D341Med (cell line): Measurements from ENCODE around the gene CCDC152.
A peak's percentile ranks its signal among the peaks of the same experiment; 100 is the strongest.
"Not testable (repeated sequence)": the region's sequence is repeated elsewhere in the genome, so short reads cannot be mapped to it uniquely, and the experiment has no call there.

Experiments used
- DNase-seq: peaks from one replicate; pipeline ENCODE4 v3.0.0; 2012; ENCODE audit warnings: low spot score

CCDC152 gene, protein sequence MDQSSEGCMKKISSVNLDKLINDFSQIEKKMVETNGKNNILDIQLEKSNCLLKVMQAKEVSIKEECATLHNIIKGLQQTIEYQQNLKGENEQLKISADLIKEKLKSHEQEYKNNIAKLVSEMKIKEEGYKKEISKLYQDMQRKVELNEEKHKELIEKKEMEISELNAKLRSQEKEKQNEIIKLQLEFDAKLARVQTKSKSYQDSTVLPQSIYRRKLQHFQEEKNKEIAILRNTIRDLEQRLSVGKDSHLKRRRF

DNA sequence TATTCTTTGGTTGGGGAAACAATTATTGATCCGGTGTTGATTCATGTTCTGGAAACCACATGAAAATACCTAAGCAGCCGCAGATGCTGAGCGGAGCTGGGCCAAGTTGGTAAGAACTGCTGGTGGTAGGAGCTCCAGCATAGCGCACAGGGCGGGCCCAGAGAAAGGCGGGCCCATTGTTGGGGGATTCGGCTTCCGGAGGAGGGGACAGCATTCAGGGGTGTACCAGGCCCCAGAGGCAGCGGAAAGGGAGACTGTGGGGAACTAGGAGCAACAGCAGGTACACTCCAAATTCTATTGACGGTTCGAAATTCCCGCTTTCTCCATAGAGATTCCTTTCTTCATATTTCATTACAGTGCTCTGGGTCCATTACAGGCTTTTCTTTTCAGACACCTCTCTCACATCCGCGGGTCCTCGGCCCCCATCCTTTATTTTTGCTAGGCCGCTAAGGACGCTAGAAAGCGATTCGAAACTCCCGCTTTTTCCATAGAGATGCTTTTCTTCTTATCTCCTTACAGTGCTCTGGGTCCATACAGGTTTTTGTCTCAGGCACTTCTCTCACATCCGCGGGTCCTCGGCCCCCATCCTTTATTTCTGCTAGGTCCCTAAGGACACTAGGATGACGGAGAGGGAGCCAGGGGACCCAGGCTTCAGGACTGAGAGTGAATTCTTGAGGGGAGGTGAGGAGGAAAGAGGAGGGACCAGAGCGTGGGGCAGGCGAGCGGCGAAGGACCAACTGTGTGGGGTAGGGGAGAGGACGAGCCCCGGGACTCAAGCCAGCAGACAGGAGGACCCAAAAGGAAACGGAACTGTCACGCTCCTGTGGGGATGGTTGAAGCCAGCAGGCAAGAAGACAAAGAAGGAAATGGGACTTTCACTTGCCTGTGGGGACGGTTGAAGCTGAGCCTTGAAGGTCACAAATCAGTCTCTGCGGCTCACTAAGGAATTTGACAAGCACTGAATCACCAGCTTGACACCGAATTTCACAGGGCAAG lies at the start of gene CCDC152:
Gene CCDC152 (plus strand): TSS at position 213 of the 996 bp plus-strand sequence. CDS start 2,304 bp downstream, outside the sequence.
- no peak for DNase-seq

DNA sequence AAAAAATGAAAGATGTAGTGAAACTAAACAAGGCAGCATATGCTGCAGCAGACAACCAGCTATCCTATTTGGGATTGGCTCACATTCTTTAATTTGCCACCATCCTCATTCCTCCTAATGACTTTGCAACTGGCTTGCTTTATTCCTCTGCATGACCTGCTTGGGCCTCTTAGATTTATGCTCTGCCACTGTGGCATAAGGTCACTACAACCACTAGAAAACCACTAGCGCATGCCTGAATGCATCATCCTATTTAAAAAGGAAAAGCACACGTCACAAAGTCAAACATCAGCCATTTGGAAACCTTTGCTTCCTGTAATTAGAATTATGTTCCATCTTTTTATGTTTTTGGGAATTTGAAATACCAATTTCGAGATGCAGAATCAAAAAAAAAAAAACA lies 40.8 kb upstream of the CCDC152 start:
- DNase-seq = no peak

DNA sequence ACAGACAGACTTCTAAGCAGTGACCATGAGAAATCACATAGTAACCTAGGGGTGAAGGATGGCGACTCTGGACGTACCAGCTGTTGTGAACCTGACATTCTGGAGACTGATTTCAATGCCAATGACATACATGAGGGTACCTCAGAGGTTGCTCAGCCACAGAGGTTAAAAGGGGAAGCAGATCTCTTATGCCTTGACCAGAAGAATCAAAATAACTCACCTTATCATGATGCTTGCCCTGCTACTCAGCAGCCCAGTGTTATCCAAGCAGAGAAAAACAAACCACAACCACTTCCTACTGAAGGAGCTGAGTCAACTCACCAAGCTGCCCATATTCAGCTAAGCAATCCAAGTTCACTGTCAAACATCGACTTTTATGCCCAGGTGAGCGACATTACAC lies 38.0 kb upstream of the CCDC152 start:
- DNase-seq = no peak

DNA sequence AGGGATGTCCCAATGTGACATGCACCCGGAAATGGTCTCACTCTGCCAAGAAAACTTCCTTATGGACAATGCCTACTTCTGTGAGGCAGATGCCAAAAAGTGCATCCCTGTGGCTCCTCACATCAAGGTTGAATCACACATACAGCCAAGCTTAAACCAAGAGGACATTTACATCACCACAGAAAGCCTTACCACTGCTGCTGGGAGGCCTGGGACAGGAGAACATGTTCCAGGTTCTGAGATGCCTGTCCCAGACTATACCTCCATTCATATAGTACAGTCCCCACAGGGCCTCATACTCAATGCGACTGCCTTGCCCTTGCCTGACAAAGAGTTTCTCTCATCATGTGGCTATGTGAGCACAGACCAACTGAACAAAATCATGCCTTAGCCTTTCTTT lies 37.6 kb upstream of the CCDC152 start:
- no peak for DNase-seq

DNA sequence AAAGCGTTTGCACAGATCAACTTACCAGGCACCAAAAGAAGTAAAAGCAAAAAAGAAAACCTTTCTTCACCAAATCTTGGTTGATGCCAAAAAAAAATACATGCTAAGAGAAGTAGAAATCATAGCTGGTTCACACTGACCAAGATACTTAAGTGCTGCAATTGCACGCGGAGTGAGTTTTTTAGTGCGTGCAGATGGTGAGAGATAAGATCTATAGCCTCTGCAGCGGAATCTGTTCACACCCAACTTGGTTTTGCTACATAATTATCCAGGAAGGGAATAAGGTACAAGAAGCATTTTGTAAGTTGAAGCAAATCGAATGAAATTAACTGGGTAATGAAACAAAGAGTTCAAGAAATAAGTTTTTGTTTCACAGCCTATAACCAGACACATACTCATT lies 36.4 kb upstream of the CCDC152 start:
- DNase-seq = no peak

DNA sequence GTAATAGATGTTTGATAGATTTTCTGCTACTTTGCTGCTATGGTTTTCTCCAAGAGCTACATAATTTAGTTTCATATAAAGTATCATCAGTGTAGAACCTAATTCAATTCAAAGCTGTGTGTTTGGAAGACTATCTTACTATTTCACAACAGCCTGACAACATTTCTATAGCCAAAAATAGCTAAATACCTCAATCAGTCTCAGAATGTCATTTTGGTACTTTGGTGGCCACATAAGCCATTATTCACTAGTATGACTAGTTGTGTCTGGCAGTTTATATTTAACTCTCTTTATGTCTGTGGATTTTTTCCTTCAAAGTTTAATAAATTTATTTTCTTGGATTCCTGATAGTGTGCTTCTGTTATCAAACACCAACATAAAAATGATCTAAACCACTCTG lies 35.1 kb upstream of the CCDC152 start:
- no peak for DNase-seq

DNA sequence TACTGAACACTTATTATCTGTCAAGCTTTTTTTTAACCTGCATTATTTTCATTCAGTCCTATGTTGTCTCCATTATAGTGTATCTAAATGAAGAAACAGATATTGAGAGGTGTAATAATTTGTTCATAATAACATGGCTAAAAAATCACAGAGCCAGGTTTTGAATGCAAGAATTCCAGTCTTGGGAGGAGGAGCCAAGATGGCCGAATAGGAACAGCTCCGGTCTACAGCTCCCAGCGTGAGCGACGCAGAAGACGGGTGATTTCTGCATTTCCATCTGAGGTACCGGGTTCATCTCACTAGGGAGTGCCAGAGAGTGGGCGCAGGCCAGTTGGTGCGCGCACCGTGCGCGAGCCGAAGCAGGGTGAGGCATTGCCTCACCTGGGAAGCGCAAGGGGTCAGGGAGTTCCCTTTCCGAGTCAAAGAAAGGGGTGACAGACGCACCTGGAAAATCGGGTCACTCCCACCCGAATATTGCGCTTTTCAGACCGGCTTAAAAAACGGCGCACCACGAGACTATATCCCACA lies 22.0 kb upstream of the CCDC152 start:
- not testable (repeated sequence) for DNase-seq

DNA sequence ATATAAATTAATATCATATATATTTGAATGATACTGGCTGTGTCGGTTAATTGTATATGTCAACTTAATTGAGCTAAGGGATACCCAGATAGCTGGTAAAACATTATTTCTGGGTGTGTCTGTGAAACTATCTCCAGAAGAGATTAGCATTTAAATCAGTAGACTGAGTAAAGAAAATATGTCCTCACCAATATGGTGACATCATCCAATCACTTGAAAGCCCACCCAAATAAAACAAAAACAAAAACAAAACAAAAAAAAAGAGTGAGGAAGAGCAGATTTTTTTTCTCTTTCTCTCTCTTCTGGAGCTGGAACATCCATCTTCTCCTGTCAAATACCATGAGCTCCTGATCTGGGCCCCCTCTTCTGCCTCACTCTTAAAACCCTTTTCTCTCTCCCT lies 15.7 kb upstream of the CCDC152 start:
- DNase-seq = no peak

DNA sequence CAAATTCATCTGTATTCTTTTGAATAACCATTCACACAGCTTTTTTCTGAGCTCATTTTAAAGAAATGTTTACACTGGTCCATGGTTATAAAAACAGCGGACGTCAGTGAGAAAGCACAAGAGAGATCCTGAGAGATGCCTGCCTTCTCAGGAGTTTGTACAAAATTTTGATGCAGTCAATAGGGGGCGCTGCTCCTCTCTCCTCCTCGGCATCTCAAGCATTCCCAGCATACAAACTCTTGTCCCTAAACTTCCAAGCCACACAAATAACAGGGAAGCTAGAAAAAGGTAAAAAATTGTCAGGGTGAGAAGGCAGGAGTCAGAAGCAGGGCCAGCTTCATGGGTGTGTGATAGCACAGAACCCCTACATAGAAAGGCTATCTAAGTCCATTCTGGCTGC lies 11.2 kb upstream of the CCDC152 start:
- peak; percentile 22 for DNase-seq

DNA sequence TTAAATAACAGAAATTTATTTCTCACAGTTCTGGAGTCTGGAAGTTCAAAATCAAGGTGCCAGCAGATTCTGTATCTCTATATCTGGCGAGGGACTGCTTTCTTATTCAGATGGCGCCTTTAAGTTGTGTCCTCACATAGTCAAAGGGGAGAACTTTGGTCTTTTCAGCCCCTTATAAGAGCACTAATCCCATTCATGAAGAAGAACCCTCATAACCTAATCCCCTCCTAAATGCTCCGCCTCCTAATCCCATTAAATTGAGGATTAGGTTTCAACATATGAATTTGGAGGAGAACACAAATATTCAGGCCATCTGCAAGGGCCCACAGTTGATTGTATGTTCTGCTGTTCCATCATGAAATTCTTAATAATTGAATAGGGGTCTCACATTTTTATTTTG lies 10.8 kb upstream of the CCDC152 start:
- peak; percentile 33 for DNase-seq

DNA sequence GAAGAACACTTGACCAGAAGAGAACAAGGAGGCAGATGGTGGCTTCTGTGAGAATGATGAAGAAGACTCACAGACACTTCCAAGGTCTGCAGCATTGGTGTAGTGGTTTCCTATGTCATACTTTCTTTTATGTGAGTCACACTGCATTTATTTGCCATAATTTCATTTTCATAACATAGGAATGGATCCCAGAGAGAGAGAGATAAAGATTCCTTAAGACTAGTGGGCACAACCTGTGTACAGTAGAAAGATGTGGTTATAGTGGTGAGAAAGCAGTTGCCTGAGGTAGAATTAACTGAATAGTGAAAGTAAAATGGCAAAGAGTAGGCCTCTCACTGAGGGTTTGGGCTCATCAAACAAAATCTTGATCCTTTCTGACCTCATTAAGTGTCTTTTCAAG lies 7.6 kb upstream of the CCDC152 start:
- DNase-seq = no peak

DNA sequence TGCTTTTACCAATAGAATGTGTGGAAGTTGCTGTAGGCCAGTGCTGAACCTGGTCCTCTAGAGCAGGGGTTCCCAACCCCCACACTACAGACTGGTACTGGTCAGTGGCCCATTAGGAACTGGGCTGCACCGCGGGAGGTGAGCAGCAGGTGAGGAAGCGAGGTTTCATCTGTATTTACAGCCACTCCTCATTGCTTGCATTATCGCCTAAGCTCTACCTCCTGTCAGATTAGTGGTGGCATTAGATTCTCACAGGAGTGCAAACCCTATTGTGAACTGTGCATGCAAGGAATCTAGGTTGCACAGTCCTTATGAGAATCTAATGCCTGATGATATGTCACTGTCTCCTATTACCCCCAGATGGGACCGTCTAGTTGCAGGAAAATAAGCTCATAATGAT lies 6.1 kb upstream of the CCDC152 start:
- DNase-seq = no peak

DNA sequence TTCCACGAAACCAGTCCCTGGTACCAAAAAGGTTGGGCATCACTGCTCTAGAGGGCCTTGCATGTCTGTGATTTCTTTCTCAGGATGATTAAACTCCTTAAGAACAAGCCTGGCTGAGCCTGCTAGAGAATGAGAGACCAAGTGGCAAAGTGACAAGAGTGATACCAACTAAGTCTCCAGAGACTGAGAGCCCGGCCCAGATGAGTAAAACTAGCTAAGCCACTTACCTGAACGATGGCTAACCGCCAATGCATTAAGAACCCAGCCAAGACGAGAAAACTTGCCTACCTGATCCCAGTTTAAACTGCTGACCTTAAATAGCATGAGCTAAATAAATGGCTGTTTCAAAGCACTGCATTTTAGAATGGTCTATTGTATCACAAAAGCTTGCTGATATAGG lies 5.6 kb upstream of the CCDC152 start:
- no peak for DNase-seq

DNA sequence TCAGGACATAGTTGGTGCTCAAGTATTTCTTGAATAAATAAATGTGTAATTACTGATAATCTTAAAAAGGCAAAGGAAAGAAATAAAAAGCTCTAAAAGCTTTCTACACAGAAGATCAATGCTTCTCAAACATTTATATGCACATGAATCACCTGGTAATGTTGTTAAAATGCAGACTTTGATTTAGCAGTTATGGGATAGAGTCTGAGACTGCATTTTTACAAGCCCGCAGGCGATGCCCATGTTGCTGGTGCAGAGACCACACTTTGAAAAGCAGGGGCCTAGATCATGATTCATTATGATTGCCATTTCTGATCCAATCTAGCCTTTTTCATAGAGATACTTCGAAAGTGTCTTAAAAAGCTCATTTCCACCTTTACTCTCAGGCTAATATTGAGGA lies 3.5 kb upstream of the CCDC152 start:
- no peak for DNase-seq

DNA sequence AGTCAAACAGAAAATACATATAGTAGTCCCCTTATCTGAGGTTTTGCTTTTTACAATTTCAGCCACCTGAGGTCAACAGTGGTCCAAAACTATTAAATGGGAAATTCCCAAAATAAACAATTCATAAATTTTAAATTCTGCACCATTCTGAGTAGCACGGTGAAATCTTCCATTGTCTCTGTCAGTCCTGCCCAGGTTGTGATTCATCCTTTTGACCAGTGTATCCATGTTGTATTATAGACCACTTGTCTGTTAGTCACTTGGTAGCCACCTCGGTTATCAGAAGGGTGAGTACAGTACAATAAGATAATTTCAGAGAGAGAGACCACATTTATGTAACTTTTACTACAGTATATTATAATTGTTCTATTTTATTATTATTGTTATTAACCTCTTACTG lies 2.8 kb downstream of the CCDC152 start:
- no peak for DNase-seq

DNA sequence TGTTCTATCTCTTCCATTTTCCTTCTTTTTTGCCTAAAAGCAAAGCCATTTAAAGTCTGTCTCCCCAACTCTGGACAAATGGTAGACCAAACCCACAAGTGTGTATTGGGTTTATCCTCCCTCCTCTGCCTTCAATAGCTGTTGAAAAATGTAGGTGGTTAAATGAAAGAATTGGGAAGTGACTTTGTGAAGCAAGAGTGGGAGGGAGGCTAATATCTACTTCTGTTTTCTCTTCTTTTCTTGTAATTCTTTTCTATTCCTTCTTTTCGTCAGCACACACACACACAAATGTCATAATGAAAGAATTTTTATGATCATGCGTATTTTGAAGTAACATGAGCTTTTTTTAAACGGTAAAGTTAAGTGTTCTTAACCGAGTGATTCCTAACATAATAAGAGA lies 3.8 kb downstream of the CCDC152 start:
- DNase-seq = no peak

DNA sequence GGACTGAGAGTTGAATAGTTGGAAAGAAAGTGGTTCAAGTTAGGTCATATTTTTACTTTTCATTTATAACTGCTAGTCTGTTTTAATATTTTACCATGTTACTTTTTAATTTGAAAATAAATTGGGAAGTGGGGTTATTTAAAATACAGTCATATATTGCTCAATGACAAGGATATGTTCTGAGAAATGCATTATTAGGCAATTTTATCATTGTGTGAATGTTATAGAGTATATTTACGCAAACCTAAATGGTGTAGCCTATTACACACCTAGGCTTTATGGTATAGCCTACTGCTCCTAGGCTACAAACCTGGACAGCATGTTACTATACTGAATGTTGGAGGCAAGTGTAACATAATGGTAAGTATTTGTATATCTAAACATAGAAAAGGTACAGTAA lies 5.2 kb downstream of the CCDC152 start:
- DNase-seq = no peak

DNA sequence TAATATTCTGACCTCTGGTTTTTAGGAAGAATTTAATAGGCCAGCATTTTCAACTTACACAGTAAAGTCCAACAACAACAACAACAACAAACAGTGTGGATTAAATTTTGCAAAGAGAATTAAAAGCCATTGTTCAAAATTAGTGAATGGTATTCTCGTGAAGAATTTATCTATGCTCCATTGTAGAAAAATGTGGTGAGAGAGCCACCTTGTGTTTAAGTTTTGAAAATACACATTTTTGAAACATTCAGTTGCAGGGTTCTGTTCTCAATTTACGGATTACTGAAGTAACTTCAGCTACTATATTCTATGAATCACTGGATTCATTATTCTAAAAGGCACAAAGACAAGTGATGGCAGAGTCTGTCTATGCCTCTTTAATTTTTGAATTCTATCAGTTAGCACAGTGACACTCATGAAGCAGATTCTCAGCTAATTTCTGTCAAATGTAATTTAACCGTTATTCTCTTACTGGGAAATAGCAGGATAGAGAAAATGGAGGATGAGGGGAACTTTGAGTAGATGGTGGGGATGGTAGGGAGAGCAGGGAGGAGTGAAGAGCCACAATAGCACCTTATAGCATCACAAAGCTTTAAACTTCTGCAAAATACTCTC lies 11.0 kb downstream of the CCDC152 start:
- peak; percentile 26 for DNase-seq

DNA sequence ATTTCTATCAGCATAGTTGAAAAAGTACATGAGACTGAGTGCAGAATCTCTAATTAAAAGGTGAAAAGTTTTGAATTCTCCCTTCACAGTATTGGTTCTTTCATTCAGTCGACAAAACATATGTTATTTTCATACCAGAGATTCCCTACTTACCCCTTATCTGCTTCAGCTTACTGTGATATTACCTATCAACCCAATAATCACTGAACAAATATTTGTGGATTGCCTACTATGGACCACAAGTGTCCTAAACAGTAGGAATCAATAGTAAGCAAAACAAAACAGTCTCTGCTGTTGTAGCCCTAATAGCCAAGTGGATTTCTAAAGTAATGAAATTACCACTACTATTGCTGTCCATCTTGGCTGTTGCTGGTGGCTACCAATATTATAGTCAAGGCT lies 11.5 kb downstream of the CCDC152 start:
- no peak for DNase-seq

DNA sequence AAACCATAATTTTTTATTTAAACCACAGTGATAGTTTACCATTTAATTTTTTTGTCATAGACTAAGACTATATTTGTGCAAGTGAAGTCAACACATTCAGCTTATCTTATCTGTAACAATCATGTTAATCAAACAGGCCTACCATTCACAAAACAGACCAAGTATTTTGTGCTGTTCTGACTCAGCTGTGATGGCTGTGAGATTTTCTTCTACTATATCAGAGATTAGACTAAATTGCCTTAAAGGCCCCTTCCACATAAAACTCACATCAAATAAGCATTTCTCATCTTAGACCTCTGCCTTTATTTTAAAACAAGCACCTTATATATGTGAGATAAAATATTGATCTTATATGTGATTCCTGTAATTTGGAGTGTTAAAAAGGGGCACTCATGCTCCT lies 13.4 kb downstream of the CCDC152 start:
- DNase-seq = no peak

DNA sequence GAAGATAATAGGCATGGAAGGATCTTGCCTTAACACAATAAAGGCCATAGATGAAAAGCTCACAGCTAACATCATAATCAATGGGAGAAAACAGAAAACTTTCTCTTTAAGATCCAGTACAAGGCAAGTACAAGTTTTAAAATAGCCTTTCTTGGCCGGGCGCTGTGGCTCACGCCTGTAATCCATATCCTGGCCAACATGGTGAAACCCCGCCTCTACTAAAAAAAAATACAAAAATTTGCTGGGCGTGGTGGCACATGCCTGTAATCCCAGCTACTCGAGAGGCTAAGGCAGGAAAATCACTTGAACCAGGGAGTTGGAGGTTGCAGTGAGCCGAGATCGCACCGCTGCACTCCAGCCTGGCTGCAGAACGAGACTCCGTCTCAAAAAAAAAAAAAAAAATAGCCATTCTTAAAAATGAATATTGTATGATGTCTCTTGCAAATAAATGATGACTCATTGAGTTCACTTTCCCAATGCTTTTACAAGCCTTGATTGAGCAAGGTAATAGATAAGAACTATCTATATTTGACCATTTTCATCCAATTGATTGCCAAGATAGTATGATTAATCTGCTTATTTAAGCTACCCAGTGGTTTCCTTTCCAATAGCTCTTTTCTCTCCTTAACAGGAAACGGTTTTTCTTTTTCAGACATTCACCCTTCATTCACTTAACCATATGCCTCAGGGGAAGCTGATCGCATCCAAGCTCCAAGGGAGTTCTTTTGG lies 15.8 kb downstream of the CCDC152 start:
- no peak for DNase-seq

DNA sequence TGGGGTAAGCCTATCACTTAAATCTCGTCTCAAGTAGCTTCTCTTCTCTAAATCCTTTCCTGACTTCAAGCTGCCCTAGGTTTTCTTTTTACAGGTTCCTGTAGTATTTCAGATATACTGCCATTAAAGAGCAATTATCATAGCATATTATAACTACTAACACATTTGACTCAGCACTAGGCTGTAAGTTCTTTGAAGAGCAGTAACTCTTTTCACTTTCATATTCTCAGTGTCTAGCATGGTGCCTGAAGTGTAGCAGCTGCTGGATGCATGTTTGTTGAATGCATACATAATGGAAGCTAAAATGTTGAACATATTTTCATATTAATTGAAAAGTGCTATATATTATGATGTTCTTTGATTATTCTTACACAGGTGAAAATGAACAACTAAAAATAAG lies 22.5 kb downstream of the CCDC152 start:
- DNase-seq = no peak
